Aorta (tissue), 5 donors: Measurements from ENCODE around the gene NSUN4. TPM values are rescaled to one million over a fixed set of nuclear protein-coding genes. Genes with fewer than 3 reads are reported as not detected.

Experiments used
- ATAC-seq: fragments of 200-7000 bp; cut with Tn5 transposase; one replicate; pipeline ENCODE4 v1.9.1; 2022; ENCODE audit warnings: moderate library complexity; ENCODE audit not compliant: low FRiP score
- DNase-seq, 2 donors: peaks; one replicate each; pipeline ENCODE4 v3.0.0-alpha.2; 2020
- H3K27ac ChIP-seq, 2 donors: one replicate each; pipeline ENCODE4 v1.5.1; 2013; ENCODE audit warnings: low read length in 2 of 2, mild to moderate bottlenecking in 2 of 2, moderate library complexity in 2 of 2, control low read depth in 1 of 2, inconsistent platforms in 1 of 2, low read depth in 1 of 2
- H3K27me3 ChIP-seq, 2 donors: one replicate each; pipeline ENCODE4 v1.6.1; 2013; ENCODE audit warnings: control low read depth in 1 of 2, low read length in 1 of 2, mild to moderate bottlenecking in 1 of 2, moderate library complexity in 1 of 2; ENCODE audit not compliant: insufficient read depth in 2 of 2, control insufficient read depth in 1 of 2
- H3K36me3 ChIP-seq, 2 donors: one replicate each; pipeline ENCODE4 v1.6.1; 2013; ENCODE audit warnings: control low read depth in 1 of 2, low read length in 1 of 2, mild to moderate bottlenecking in 1 of 2; ENCODE audit not compliant: insufficient read depth in 2 of 2, control insufficient read depth in 1 of 2
- H3K4me1 ChIP-seq, 2 donors: one replicate each; pipeline ENCODE4 v1.6.1; 2013; ENCODE audit warnings: low read length in 2 of 2, control low read depth in 1 of 2, mild to moderate bottlenecking in 1 of 2, moderate library complexity in 1 of 2; ENCODE audit not compliant: insufficient read depth in 2 of 2, control insufficient read depth in 1 of 2
- H3K4me3 ChIP-seq, 2 donors: one replicate each; pipeline ENCODE4 v1.5.1; 2013; ENCODE audit warnings: low read length in 2 of 2, control low read depth in 1 of 2, mild to moderate bottlenecking in 1 of 2
- H3K9me3 ChIP-seq: one replicate; pipeline ENCODE4 v1.6.1; 2013; ENCODE audit warnings: mild to moderate bottlenecking, low read length; ENCODE audit not compliant: control insufficient read depth
- WGBS, 2 donors: extraction: QIAGEN DNeasy Blood & Tissue Kit; methylation state at CpG; one replicate each; pipeline ENCODE4 v1.1.7; 2013; 5-methylcytosine and 5-hydroxymethylcytosine counted together
- intact Hi-C, 2 donors: fragments of 100-400 bp; cut with DNase I; formaldehyde crosslinking; loops; one replicate each; pipeline versions ENCODE4 v1.14.2 to v1.15.0; 2022
- polyA plus RNA-seq, 2 donors: library from polyadenylated mRNA; stranded (reverse); fragments of 200-250 nt; gene quantifications; one replicate each; pipeline ENCODE4 v1.2.3, GENCODE V29; 2013
- total RNA-seq, 2 donors: library from RNA; stranded (reverse); fragmentation: NEBNext Ultra II Directional; extraction: Animal tissue kit (Norgen Biotek cat#: 25700); gene quantifications; one replicate each; pipeline ENCODE4 v1.2.1, GENCODE V29; 2021
- donor health status: healthy with polysubstance abuse.
- donor health status: Bipolar disorder and iron deficiency.
- donor health status: DM: no; HTN: no; CAD: no.
- donor health status: DM: no; HTN: no; CAD: no.
- donor health status: DM: yes; HTN: yes; CAD: no.

Gene NSUN4
- total and polyA plus RNA-seq, 4 donors: 8.6 to 26.3 (median 15.4) TPM

GRCh38 chr1:46405197-46405555 is 64.6 kb downstream of the NSUN4 start:
- Histone ChIP-seq H3K36me3 (no peaks in the 10 kb centered on the region), H3K4me3 (no peak overlapping the region), H3K9me3 (no peaks in the 10 kb centered on the region), H3K4me1 (no peaks in the 10 kb centered on the region), H3K27ac (no peak overlapping the region), H3K27me3 (no peaks in the 10 kb centered on the region)
- peak in 1 of 2 donors; percentile 68 for DNase-seq
- WGBS, 2 donors: 94% methylated on average over 12 of the region's 12 CpGs
- intact Hi-C loops: loop anchor here (2.0 to 5.0 kb wide), 3 partner anchors 118 to 312 kb away; partner anchors contain the start of gene EFCAB14 (in 1 of the 2)
- ATAC-seq: no peak

- H3K27me3 ChIP-seq: no peaks in the 10 kb centered on the region
- H3K36me3 ChIP-seq: no peaks in the 10 kb centered on the region
- DNase-seq (peak in 1 of 2 donors; percentile 75), ATAC-seq (no peak)
- intact Hi-C loops: loop anchor here (2.0 to 5.0 kb wide), 3 partner anchors 117 to 312 kb away; partner anchors contain the start of gene EFCAB14 (in 1 of the 2)
- H3K27ac ChIP-seq: no peak overlapping the region
- H3K9me3 ChIP-seq: no peaks in the 10 kb centered on the region
- no peaks in the 10 kb centered on the region for H3K4me1 ChIP-seq
- 87 to 89% methylated on average over 16 to 17 of the region's 17 CpGs for WGBS, 2 donors
- no peak overlapping the region for H3K4me3 ChIP-seq
These were observed 65.1 kb downstream of the NSUN4 start for GRCh38 chr1:46405724-46406123.

DNA sequence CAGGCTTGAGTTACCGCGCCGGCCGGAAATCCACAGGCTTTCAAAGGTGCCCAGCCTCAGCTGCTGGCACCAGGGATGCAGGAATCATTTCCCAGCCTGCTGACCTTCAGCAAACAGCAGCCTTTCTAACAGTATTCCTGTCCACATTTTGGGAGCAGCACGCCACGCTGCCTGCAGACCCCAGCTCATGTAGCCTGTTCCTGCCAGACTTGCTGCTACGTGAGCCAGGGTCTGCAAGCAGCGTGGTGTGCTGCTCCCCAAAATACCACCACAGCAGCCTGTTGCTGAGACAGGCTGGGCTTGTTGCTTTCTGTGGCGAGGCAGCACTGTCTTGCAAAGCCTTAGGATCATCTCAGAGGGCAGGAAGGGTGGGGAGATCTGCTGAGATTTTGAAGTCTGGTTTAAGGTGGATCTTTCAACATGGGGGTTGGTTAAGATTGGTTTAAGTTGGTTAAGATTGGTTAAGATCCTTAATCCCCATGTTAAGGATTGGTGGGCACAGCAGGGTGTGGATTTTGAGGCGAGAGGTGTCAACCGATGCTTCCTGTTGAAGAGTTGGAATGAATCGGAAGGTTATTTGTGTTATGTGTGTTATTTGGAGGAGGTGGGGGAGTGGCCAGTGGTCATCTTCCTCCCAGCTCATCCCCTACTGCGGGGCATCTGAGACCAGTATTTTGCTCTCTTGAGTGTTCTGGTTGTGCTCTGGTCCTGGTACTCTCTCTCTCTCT is 66.4 kb downstream of the NSUN4 start:
- ATAC-seq: no peak
- Histone ChIP-seq H3K4me3 (no peak overlapping the region), H3K9me3 (no peaks in the 10 kb centered on the region), H3K36me3 (no peaks in the 10 kb centered on the region), H3K4me1 (no peaks in the 10 kb centered on the region), H3K27ac (no peak overlapping the region), H3K27me3 (no peaks in the 10 kb centered on the region)
- intact Hi-C loops: loop anchor here in 1 of 2 donors (5.0 kb wide), 1 partner anchor 310 kb away; the partner anchor contains the start of gene EFCAB14
- peak; percentile 27 to 48 for DNase-seq
- WGBS, 2 donors: 59 to 60% methylated on average over 13 of the region's 13 CpGs

GRCh38 chr1:46407636-46408035 is 67.0 kb downstream of the NSUN4 start:
- WGBS, 2 donors: 94 to 97% methylated on average over 9 of the region's 9 CpGs
- H3K27me3 ChIP-seq: no peaks in the 10 kb centered on the region
- no peak overlapping the region for H3K4me3 ChIP-seq
- intact Hi-C loops: loop anchor here in 1 of 2 donors (5.0 kb wide), 1 partner anchor 310 kb away; the partner anchor contains the start of gene EFCAB14
- ATAC-seq: no peak
- no peak overlapping the region for H3K27ac ChIP-seq
- peak; percentile 33 to 40 for DNase-seq
- H3K4me1 ChIP-seq: no peaks in the 10 kb centered on the region
- no peaks in the 10 kb centered on the region for H3K9me3 ChIP-seq
- no peaks in the 10 kb centered on the region for H3K36me3 ChIP-seq

GRCh38 chr1:46408356-46409062 is 67.9 kb downstream of the NSUN4 start:
- Histone ChIP-seq H3K4me3 (no peak overlapping the region), H3K27me3 (no peaks in the 10 kb centered on the region), H3K9me3 (no peaks in the 10 kb centered on the region), H3K4me1 (no peaks in the 10 kb centered on the region), H3K27ac (no peak overlapping the region), H3K36me3 (no peaks in the 10 kb centered on the region)
- intact Hi-C loops: loop anchor here in 1 of 2 donors (5.0 kb wide), 1 partner anchor 309 kb away; the partner anchor contains the start of gene EFCAB14
- peak; percentile 24 to 55 for DNase-seq
- no peak for ATAC-seq
- WGBS, 2 donors: 93 to 96% methylated on average over 12 of the region's 12 CpGs

GRCh38 chr1:46409063-46409372 is 68.4 kb downstream of the NSUN4 start:
- WGBS, 2 donors: 99 to 100% methylated on average over 1 of the region's 1 CpG
- peak; percentile 12 to 34 for DNase-seq
- no peaks in the 10 kb centered on the region for H3K4me1 ChIP-seq

GRCh38 chr1:46410156-46411009 is 69.8 kb downstream of the NSUN4 start:
- Histone ChIP-seq H3K4me3 (no peak overlapping the region), H3K27ac (no peak overlapping the region), H3K27me3 (no peaks in the 10 kb centered on the region), H3K36me3 (no peaks in the 10 kb centered on the region), H3K4me1 (no peaks in the 10 kb centered on the region), H3K9me3 (no peaks in the 10 kb centered on the region)
- DNase-seq (peak in 1 of 2 donors; percentile 74), ATAC-seq (no peak)
- 82 to 88% methylated on average over 17 of the region's 17 CpGs for WGBS, 2 donors
- intact Hi-C loops: no loop called here

More at GRCh38 chr1:46409063-46409372, 68.4 kb downstream of the NSUN4 start:
- Histone ChIP-seq H3K4me3 (no peak overlapping the region), H3K9me3 (no peaks in the 10 kb centered on the region), H3K27me3 (no peaks in the 10 kb centered on the region), H3K36me3 (no peaks in the 10 kb centered on the region), H3K27ac (no peak overlapping the region)
- intact Hi-C loops: loop anchor here in 1 of 2 donors (5.0 kb wide), 1 partner anchor 308 kb away; the partner anchor contains the start of gene EFCAB14
- ATAC-seq: no peak

DNA sequence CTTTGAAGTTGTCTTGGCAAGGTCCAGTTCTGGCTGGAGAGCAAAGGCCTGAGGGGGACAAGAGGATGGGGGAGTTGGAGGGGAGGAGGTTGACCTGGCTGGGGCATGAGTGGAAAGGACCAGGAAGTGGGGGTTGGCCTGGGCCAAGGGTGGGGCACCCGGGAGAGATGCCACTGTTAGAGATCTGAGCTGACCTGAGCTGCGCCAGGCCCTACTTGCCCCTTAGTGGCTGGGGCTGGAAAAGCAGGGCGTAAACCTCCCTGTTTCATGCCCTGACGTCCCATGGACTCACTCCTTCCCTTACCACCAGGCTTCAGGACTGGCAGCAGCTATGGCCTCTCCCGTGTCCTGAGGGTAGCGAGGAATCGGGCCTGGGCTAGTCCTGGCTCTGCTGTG is 70.4 kb downstream of the NSUN4 start:
- no peaks in the 10 kb centered on the region for H3K9me3 ChIP-seq
- intact Hi-C loops: no loop called here
- ATAC-seq (no peak), DNase-seq (peak in 1 of 2 donors; percentile 59)
- no peaks in the 10 kb centered on the region for H3K27me3 ChIP-seq
- no peaks in the 10 kb centered on the region for H3K4me1 ChIP-seq
- no peak overlapping the region for H3K27ac ChIP-seq
- H3K36me3 ChIP-seq: no peaks in the 10 kb centered on the region
- no peak overlapping the region for H3K4me3 ChIP-seq
- WGBS, 2 donors: 95 to 99% methylated on average over 7 of the region's 7 CpGs
